A204.1 (cell line): ENCODE measurements around the gene PCDHGA2.
A peak's percentile ranks its signal among the peaks of the same experiment; 100 is the strongest.
"Not testable (repeated sequence)": the region's sequence is repeated elsewhere in the genome, so short reads cannot be mapped to it uniquely, and the experiment has no call there.

ENCODE experiments used
- FAIRE-seq: peaks from 2 replicates; lab custom pipeline; 2012; peaks lifted over from hg19 to GRCh38; lab: Jason Lieb, UNC

PCDHGA2 gene

DNA sequence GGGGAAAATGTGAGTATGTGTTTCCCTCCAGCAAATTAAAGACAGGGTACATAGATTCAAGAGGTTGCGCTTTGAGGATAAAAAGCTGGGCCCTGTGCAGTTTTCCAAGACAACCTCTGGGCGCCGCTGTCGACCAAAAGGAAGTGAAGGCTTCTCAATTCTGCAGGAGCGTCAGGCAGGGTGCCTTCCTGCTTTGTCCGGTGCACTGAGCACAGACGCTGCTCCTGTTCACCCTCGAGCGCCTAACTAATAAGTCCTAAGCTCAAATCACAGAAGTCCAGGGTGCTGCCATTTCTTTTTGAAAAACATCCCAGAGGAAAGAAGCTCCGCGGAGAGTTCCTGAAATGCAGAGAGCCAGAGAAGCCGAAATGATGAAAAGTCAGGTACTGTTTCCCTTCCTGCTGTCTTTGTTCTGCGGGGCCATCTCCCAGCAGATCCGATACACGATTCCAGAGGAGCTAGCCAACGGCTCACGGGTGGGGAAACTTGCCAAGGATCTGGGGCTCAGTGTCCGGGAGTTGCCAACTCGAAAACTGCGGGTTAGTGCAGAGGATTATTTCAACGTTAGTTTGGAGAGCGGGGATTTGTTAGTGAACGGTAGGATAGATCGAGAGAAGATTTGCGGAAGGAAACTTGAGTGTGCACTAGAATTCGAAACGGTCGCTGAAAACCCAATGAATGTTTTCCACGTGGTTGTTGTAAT, 11.5 kb downstream of the PCDHGA2 start, which contains the start of gene PCDHGB1:
Gene PCDHGB1 (plus strand): TSS at position 183 of the 703 bp plus-strand sequence. CDS start 162 bp downstream, at position 345.
- FAIRE-seq = no peak

GRCh38 chr5:141351591-141351990, 13.0 kb downstream of the PCDHGA2 start:
- FAIRE-seq = no peak

- FAIRE-seq = peak; percentile 88
Observed at GRCh38 chr5:141354900-141355469, 16.4 kb downstream of the PCDHGA2 start, which contains the start of gene PCDHGA4. TSS of gene PCDHGA4 (plus strand) at chr5:141355021. CDS start at chr5:141355108, 87 bp downstream.

DNA sequence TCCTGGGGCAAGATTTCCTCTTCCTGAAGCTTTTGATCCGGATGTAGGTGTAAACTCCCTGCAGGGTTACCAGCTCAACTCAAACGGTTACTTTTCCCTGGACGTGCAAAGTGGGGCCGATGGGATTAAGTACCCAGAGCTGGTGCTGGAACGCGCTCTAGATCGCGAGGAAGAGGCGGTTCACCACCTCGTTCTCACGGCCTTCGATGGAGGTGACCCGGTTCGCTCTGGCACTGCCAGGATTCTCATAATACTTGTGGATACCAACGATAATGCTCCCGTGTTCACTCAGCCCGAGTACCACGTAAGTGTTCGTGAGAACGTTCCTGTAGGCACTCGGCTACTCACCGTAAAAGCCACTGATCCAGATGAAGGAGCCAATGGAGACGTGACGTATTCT, 17.1 kb downstream of the PCDHGA2 start:
- FAIRE-seq = no peak

DNA sequence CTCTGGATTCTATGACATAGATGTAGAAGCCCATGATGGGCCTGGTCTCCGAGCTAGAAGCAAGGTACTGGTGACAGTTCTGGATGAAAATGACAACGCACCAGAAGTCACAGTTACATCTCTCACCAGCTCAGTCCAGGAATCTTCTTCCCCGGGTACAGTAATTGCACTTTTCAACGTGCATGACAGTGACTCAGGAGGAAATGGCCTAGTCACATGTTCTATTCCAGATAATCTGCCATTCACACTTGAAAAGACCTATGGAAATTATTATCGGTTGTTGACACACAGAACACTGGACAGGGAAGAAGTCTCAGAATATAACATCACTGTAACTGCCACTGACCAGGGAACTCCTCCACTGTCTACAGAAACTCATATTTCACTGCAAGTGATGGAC, 17.6 kb downstream of the PCDHGA2 start:
- FAIRE-seq = no peak

DNA sequence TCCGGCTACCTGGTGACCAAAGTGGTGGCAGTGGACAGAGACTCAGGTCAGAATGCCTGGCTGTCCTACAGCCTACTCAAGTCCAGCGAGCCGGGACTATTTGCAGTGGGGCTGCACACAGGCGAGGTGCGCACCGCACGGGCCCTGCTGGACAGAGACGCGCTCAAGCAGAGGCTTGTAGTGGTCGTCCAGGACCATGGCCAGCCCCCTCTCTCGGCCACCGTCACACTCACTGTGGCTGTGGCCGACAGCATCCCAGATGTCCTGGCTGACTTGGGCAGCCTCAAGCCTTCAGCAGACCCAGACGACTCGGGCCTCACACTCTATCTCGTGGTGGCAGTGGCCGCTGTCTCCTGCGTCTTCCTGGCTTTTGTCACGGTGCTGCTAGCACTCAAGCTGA, 18.4 kb downstream of the PCDHGA2 start:
- no peak for FAIRE-seq

DNA sequence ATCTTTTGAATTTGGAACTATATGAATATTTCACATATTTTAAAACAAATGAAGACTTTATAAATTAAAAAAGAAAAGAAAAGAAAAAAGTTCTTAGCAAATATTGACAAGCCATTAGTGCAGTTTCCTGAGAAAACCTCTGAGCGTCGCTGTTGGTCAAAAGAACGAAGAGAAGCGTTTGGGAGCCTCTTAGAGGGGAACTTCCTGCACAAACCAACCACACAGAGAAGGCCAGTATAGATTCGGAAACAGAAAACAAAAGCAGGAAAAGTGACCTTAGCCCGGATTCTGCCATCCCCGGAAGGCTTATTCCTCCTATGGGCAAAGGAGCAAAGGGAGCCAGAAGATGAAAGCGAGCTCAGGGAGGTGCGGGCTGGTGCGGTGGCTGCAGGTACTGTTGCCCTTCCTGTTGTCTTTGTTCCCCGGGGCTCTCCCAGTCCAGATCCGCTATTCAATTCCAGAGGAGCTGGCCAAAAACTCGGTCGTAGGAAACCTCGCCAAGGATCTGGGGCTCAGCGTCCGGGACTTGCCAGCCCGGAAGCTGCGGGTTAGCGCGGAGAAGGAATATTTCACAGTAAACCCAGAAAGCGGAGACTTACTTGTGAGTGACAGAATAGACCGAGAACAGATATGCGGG, 21.3 kb downstream of the PCDHGA2 start, which contains the start of gene PCDHGB2:
Gene PCDHGB2 (plus strand): TSS at position 205 of the 637 bp plus-strand sequence. CDS start 142 bp downstream, at position 347.
- peak; percentile 97 for FAIRE-seq

GRCh38 chr5:141360685-141361084, 22.1 kb downstream of the PCDHGA2 start:
- no peak for FAIRE-seq

- FAIRE-seq = no peak
Observed at GRCh38 chr5:141362719-141363118, 24.2 kb downstream of the PCDHGA2 start.

DNA sequence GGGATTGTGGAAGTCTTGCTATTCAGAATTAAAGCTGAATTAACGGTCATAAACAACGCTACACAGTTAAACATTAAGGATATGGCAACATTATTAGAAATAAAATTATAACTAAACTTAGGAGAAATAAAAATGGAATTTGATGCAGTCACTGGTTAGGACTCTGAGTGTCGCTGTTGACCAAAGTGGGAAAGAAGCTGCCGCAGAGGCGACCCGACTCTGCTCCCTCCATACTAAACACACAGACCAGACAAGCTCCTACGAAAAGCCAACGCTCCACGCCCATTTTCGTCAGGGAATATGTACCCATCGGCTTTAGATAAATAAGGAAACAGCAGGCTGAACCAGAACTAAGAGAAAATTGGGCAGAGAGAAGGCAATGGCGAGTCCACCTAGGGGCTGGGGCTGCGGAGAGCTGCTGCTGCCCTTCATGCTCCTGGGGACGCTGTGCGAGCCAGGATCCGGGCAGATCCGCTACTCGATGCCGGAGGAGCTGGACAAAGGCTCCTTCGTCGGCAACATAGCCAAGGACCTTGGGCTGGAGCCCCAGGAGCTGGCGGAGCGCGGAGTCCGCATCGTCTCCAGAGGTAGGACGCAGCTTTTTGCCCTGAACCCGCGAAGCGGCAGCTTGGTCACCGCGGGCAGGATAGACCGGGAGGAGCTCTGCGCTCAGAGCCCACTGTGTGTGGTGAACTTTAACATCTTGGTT, 25.5 kb downstream of the PCDHGA2 start, which contains the start of gene PCDHGA5:
Gene PCDHGA5 (plus strand): TSS at position 211 of the 709 bp plus-strand sequence. CDS start 169 bp downstream, at position 380.
- no peak for FAIRE-seq

GRCh38 chr5:141366016-141366896, 27.7 kb downstream of the PCDHGA2 start:
- FAIRE-seq = no peak

- no peak for FAIRE-seq
Observed at GRCh38 chr5:141369994-141370848, 31.7 kb downstream of the PCDHGA2 start, which contains the start of gene PCDHGB3. TSS of gene PCDHGB3 (plus strand) at chr5:141370242. CDS start at chr5:141370395, 153 bp downstream.

- no peak for FAIRE-seq
Observed at GRCh38 chr5:141371572-141372475, 33.3 kb downstream of the PCDHGA2 start.

DNA sequence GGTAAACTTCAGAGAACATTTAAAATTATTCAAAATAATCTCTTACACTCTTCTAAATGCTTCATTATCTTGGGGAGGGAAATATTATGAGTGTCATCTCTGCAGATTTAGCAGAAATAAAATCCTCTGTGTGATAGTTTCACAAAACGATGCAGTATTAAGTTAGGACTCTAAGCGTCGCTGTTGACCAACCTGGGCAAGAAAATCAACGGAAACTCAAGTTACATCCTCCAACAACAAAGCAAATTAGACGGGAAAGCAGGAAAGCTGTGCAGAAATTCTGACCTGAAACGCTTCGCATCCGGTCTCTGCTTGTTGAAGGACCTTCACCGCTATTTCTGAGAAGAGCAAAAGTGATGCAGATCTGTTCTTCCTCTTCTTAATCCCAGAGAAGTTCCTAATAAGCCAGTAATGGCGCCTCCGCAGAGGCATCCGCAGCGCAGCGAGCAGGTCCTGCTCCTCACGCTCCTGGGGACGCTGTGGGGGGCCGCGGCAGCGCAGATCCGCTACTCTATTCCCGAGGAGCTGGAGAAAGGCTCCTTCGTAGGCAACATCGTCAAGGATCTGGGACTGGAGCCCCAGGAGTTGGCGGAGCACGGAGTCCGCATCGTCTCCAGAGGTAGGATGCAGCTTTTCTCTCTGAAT, 35.2 kb downstream of the PCDHGA2 start, which contains the start of gene PCDHGA6:
Gene PCDHGA6 (plus strand): TSS at position 219 of the 645 bp plus-strand sequence. CDS start 193 bp downstream, at position 412.
- FAIRE-seq = no peak

GRCh38 chr5:141374627-141375026, 36.1 kb downstream of the PCDHGA2 start:
- FAIRE-seq = no peak

DNA sequence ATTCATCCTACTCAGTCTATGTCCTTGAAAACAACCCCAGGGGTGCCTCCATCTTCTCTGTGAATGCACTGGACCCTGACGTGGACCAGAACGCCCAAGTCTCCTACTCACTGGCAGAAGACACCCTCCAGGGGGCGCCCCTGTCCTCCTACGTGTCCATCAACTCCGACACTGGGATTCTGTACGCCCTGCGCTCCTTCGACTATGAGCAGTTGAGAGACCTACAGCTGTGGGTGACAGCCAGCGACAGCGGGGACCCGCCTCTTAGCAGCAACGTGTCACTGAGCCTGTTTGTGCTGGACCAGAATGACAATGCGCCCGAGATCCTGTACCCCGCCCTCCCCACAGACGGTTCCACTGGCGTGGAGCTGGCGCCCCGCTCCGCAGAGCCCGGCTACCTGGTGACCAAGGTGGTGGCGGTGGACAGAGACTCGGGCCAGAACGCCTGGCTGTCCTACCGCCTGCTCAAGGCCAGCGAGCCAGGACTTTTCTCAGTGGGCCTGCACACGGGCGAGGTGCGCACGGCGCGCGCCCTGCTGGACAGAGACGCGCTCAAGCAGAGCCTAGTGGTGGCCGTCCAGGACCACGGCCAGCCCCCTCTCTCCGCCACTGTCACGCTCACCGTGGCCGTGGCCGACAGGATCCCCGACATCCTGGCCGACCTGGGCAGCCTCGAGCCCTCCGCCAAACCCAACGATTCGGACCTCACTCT, 37.0 kb downstream of the PCDHGA2 start:
- FAIRE-seq = not testable (repeated sequence)

DNA sequence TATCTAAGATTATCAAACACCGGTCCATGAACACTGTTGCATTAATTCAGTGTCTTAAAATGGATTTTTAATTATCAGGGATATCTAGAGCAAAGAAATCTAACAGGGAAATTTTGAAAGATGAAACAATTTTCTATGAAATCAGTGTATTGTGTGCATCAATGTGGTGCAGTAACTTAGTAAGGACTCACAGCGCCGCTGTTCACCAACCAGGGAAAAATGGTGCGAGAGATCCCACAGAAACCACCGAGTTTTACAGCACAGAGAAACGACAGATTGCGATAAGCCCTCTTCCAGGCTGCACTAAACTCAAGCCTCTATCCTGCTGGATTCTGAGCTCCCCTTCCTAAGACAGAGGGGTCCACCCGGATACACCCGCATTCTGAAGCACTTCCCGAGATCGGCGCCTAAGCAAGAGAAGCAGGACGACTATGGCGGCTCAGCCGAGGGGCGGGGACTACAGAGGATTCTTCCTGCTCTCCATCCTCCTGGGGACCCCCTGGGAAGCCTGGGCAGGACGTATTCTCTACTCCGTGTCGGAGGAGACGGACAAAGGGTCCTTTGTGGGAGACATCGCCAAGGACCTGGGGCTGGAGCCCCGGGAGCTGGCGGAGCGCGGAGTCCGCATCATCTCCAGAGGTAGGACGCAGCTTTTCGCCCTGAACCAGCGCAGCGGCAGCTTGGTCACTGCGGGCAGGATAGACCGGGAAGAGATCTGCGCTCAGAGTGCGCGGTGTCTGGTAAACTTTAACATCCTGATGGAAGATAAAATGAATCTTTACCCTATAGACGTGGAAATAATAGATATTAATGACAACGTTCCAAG, 44.1 kb downstream of the PCDHGA2 start, which contains the start of gene PCDHGA7:
Gene PCDHGA7 (plus strand): TSS at position 274 of the 826 bp plus-strand sequence. CDS start 158 bp downstream, at position 432.
- no peak for FAIRE-seq
